ENCODE measurements around the gene CCNG1.
A peak's percentile ranks its signal among the peaks of the same experiment; 100 is the strongest.

CCNG1 gene

DNA sequence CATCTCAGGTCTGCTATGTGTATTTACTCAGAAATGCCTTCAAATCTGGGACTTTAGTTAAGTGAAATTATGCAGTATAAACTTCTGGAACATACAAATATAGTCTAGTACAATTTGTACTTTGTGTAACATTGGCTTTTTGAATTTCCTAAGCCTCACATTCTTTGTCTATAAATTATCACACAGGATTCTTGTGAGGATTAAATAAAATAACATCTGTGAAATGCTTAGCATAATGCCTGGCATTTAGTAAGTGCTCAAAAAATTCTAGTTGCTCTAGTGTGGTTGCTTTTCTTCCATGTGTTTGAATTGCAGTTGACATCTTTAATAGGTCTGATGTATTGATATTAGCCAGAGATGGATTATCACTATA is 25.7 kb downstream of the CCNG1 start:
- DNase-seq (ENCODE audit: low read depth, low spot score) = no peak
- in situ Hi-C loops (cut with HindIII; ENCODE audit: low sequenced_read_pairs) = no loop called here
- TF ChIP-seq, protein P1, sequence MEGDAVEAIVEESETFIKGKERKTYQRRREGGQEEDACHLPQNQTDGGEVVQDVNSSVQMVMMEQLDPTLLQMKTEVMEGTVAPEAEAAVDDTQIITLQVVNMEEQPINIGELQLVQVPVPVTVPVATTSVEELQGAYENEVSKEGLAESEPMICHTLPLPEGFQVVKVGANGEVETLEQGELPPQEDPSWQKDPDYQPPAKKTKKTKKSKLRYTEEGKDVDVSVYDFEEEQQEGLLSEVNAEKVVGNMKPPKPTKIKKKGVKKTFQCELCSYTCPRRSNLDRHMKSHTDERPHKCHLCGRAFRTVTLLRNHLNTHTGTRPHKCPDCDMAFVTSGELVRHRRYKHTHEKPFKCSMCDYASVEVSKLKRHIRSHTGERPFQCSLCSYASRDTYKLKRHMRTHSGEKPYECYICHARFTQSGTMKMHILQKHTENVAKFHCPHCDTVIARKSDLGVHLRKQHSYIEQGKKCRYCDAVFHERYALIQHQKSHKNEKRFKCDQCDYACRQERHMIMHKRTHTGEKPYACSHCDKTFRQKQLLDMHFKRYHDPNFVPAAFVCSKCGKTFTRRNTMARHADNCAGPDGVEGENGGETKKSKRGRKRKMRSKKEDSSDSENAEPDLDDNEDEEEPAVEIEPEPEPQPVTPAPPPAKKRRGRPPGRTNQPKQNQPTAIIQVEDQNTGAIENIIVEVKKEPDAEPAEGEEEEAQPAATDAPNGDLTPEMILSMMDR (IDR thresholded peaks at IDR 0.05; ENCODE audit: low read depth, low read length) = no peak
- H3K4me3 ChIP-seq (ENCODE audit: low read depth, low read length) = no peak overlapping the region

DNA sequence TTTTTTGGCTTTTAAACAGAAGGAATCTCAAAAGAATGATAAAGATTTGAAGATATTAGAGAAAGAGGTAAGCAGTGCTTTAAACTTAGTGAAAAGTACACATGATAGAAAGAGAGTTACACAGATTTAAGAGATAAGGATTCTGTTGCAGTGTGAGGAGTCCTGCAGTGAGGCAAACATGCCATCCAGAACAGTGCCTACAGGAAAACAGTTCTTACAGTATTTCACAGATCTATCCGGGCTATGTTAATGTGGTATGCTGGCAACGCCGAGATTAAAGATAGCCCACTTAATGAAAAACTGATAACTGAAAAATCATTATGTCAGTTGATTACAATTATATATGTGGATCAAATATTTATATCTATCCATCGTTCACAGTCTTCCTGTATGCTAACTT is 30.3 kb downstream of the CCNG1 start:
- TF ChIP-seq, protein P1 (IDR thresholded peaks at IDR 0.05; ENCODE audit: low read depth, low read length) = no peak
- in situ Hi-C loops (cut with HindIII; ENCODE audit: low sequenced_read_pairs) = no loop called here
- DNase-seq (ENCODE audit: low read depth, low spot score) = no peak
- no peak overlapping the region for H3K4me3 ChIP-seq (ENCODE audit: low read depth, low read length)

DNA sequence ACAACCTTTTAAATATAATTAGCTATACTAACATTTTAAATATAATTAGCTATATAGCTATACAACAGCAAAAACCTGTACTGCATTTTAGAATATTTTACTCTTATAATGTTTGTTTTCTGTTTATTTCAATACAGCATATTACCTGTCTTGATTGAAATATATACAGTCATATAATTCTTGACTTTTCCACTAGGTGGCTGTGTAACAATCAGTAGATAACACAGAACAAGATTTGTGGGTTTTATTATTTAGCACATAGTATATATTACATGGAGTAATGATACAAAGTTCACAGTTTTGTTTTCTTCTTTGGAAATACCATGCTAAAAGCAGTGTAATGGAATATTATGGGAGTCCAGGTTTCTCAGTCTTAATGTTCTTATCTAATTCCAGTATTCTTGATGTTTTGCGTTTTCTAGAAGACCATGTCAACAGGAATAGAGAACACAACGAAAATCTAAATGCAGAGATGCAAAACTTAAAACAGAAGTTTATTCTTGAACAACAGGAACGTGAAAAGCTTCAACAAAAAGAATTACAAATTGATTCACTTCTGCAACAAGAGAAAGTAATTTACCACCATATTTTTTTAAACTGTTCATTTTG is 36.3 kb downstream of the CCNG1 start:
- peak; percentile 42 for DNase-seq (ENCODE audit: low read depth, low spot score)
- in situ Hi-C loops (cut with HindIII; ENCODE audit: low sequenced_read_pairs) = no loop called here
- TF ChIP-seq, protein P1 (IDR thresholded peaks at IDR 0.05; ENCODE audit: low read depth, low read length) = peak; percentile 41
- no peak overlapping the region for H3K4me3 ChIP-seq (ENCODE audit: low read depth, low read length)

DNA sequence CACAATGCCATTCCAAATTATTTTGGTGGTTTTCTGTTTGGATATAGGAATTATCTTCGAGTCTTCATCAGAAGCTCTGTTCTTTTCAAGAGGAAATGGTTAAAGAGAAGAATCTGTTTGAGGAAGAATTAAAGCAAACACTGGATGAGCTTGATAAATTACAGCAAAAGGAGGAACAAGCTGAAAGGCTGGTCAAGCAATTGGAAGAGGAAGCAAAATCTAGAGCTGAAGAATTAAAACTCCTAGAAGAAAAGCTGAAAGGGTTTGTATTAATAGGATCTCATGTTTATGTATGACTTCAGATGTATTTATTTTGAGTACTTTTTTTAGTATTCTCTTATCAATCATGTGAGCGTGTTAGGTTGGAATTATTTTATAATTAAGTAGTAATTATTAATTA is 38.0 kb downstream of the CCNG1 start:
- TF ChIP-seq, protein P1 (IDR thresholded peaks at IDR 0.05; ENCODE audit: low read depth, low read length) = no peak
- DNase-seq (ENCODE audit: low read depth, low spot score) = no peak
- in situ Hi-C loops (cut with HindIII; ENCODE audit: low sequenced_read_pairs) = no loop called here
- no peak overlapping the region for H3K4me3 ChIP-seq (ENCODE audit: low read depth, low read length)

- TF ChIP-seq, protein P1 (IDR thresholded peaks at IDR 0.05; ENCODE audit: low read depth, low read length) = no peak
- in situ Hi-C loops (cut with HindIII; ENCODE audit: low sequenced_read_pairs) = no loop called here
Observed at GRCh38 chr5:163478126-163478981, 41.0 kb downstream of the CCNG1 start.

GRCh38 chr5:163478982-163479271 is 41.5 kb downstream of the CCNG1 start:
- H3K4me3 ChIP-seq (ENCODE audit: low read depth, low read length) = no peak overlapping the region
- in situ Hi-C loops (cut with HindIII; ENCODE audit: low sequenced_read_pairs) = no loop called here
- TF ChIP-seq, protein P1 (IDR thresholded peaks at IDR 0.05; ENCODE audit: low read depth, low read length) = no peak
- DNase-seq (ENCODE audit: low read depth, low spot score) = no peak

More at GRCh38 chr5:163478126-163478981, 41.0 kb downstream of the CCNG1 start:
- no peak overlapping the region for H3K4me3 ChIP-seq (ENCODE audit: low read depth, low read length)
- DNase-seq (ENCODE audit: low read depth, low spot score) = no peak
